BLaER1 treated with 17β-estradiol and CSF1 and Interleukin-3, amounts not matched to agents 10 nM and 100 nM (cell line): ENCODE results near the gene CCL22.
"Not testable (repeated sequence)": the region's sequence is repeated elsewhere in the genome, so short reads cannot be mapped to it uniquely, and the experiment has no call there.

Source experiments
- H3K27ac ChIP-seq, 11 experiments: shearing (Covaris generic); formaldehyde crosslinking; 2 replicates each; pipeline ENCODE4 v1.8.1; 2022
- H3K27me3 ChIP-seq, 11 experiments: shearing (Covaris generic); formaldehyde crosslinking; 2 replicates each; pipeline ENCODE4 v1.8.1; 2022
- H3K36me3 ChIP-seq, 11 experiments: shearing (Covaris generic); formaldehyde crosslinking; 2 replicates each; pipeline ENCODE4 v1.8.1; 2022
- H3K4me1 ChIP-seq, 10 experiments: shearing (Covaris generic); formaldehyde crosslinking; 2 replicates each; pipeline ENCODE4 v1.8.1; 2022
- H3K4me2 ChIP-seq, 11 experiments: shearing (Covaris generic); formaldehyde crosslinking; 2 replicates each; pipeline ENCODE4 v1.8.1; 2022
- H3K4me3 ChIP-seq, 10 experiments: shearing (Covaris generic); formaldehyde crosslinking; 2 replicates each; pipeline ENCODE4 v1.8.1; 2022
- H3K9ac ChIP-seq, 11 experiments: shearing (Covaris generic); formaldehyde crosslinking; 2 replicates each; pipeline ENCODE4 v1.8.1; 2022
- H3K9me3 ChIP-seq, 11 experiments: shearing (Covaris generic); formaldehyde crosslinking; replicated peaks in 1 of 11; 2 replicates each; pipeline ENCODE4 v1.8.1; 2022
- H4K20me1 ChIP-seq, 11 experiments: shearing (Covaris generic); formaldehyde crosslinking; 2 replicates each; pipeline ENCODE4 v1.8.1; 2022
- Cebpa-rat ChIP-seq, 11 experiments: shearing (Covaris generic); IDR thresholded peaks; 2 replicates each; pipeline ENCODE4 v1.8.1; 2022

The CCL22 gene

DNA sequence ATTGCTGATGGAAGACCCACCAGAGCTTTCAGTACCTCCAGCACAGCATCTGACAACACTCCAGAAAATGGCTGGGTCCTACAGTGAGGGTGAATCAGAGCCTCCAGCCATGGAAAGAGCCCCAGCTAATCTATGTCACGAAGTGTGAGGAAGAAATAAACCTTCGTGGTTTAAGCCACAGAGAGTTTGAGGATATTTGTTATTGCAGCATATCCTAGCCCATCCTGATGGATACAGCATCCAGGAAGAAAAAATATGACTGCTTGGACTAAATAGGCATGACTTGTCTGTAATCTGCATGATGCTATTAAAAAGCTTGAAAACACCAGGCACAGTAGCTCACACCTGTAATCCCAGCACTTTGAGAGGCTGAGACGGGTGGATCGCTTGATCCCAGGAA, 32.7 kb downstream of the CCL22 start:
- Histone ChIP-seq H3K27me3 (no peaks in the 10 kb centered on the region), H3K36me3 (no peaks in the 10 kb centered on the region), H3K27ac (no peak overlapping the region), H3K4me3 (no peak overlapping the region), H3K4me2 (peak overlapping the region in 1 of 11 experiments; percentile 1; a peak in 1 of 22 replicates), H3K4me1 (peaks cover 0 to 18% (median 12%) of the 10 kb centered on the region in 10 experiments; a peak in 16 of 20 replicates), H3K9ac (no peak overlapping the region), H4K20me1 (0 out of 22 replicates have a peak, but pooled peaks cover 0 to 1% (median 0%) of the 10 kb centered on the region in 11 experiments), H3K9me3 (peaks cover 9 to 17% (median 14%) of the 10 kb centered on the region in 11 experiments; a peak in 21 of 22 replicates)
- no peak for TF ChIP-seq Cebpa-rat (IDR thresholded peaks at IDR 0.05)

DNA sequence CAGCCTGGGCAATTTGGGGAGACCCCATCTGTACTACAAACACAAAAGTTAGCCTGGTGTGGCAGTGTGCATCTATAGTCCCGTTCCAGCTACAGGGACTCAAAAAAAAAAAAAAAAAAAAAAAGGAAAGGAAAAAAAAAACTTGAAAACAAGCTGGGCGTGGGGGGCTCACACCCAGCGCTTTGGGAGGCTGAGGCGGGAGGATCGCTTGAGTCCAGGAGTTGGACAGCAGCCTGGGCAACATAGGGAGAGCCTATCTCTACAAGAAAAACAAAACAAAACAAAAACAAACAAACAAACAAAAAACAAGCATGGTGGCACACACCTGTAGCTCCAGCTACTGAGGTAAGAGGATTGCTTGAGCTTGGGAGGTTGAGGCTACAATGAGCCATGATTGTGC, 33.1 kb downstream of the CCL22 start:
- Histone ChIP-seq H3K27ac (no peak overlapping the region), H3K9ac (no peak overlapping the region), H3K27me3 (no peaks in the 10 kb centered on the region), H4K20me1 (no peaks in the 10 kb centered on the region), H3K36me3 (no peaks in the 10 kb centered on the region), H3K4me1 (peaks cover 0 to 14% (median 8%) of the 10 kb centered on the region in 10 experiments; a peak in 16 of 20 replicates), H3K4me3 (no peak overlapping the region), H3K4me2 (no peak overlapping the region), H3K9me3 (peaks cover 9 to 17% (median 14%) of the 10 kb centered on the region in 11 experiments; a peak in 21 of 22 replicates)
- no peak for TF ChIP-seq Cebpa-rat (IDR thresholded peaks at IDR 0.05)

- no peak overlapping the region for H3K4me2 ChIP-seq
- TF ChIP-seq Cebpa-rat (IDR thresholded peaks at IDR 0.05), result no peak
- H4K20me1 ChIP-seq, result no peaks in the 10 kb centered on the region
- H3K36me3 ChIP-seq, result no peaks in the 10 kb centered on the region
- H3K4me3 ChIP-seq, result no peak overlapping the region
- H3K4me1 ChIP-seq, result peaks cover 0 to 5% (median 0%) of the 10 kb centered on the region in 10 experiments; a peak in 1 of 20 replicates
- no peak overlapping the region for H3K9ac ChIP-seq
- no peak overlapping the region for H3K27ac ChIP-seq
- H3K27me3 ChIP-seq, result no peaks in the 10 kb centered on the region
- H3K9me3 ChIP-seq, result peaks cover 9 to 17% (median 14%) of the 10 kb centered on the region in 11 experiments; a peak in 21 of 22 replicates
Observed at GRCh38 chr16:57392694-57393093, 34.1 kb downstream of the CCL22 start.

GRCh38 chr16:57394444-57394843, 35.9 kb downstream of the CCL22 start:
- Histone ChIP-seq H3K9ac (no peak overlapping the region), H3K27ac (no peak overlapping the region), H3K4me2 (no peak overlapping the region), H3K4me3 (no peak overlapping the region), H3K27me3 (no peaks in the 10 kb centered on the region), H3K9me3 (peaks cover 9 to 17% (median 14%) of the 10 kb centered on the region in 11 experiments; a peak in 21 of 22 replicates), H3K36me3 (no peaks in the 10 kb centered on the region), H4K20me1 (no peaks in the 10 kb centered on the region), H3K4me1 (no peaks in the 10 kb centered on the region)
- no peak for TF ChIP-seq Cebpa-rat (IDR thresholded peaks at IDR 0.05)

DNA sequence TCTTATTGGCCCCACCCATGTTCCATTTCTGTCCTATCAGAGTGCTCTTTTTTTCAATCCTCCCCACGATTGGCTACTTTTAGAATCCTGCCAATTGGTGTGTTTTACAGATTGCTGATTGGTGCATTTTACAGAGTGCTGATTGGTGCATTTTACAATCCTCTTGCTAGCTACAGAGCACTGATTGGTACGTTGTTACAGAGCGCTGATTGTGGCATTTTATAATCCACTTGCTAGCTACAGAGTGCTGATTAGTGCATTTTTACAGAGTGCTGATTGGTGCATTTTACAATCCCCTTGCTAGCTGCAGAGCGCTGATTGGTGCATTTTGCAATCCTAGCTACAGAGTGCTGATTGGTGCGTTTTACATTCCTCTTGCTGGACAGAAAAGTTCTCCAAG, 36.4 kb downstream of the CCL22 start:
- Histone ChIP-seq H3K9ac (no peak overlapping the region), H3K27ac (no peak overlapping the region), H3K27me3 (no peaks in the 10 kb centered on the region), H3K4me3 (no peak overlapping the region), H4K20me1 (no peaks in the 10 kb centered on the region), H3K4me2 (no peak overlapping the region), H3K36me3 (no peaks in the 10 kb centered on the region), H3K9me3 (peaks cover 9 to 17% (median 14%) of the 10 kb centered on the region in 11 experiments; a peak in 21 of 22 replicates), H3K4me1 (peaks cover 0 to 5% (median under 1%) of the 10 kb centered on the region in 10 experiments; a peak in 9 of 20 replicates)
- no peak for TF ChIP-seq Cebpa-rat (IDR thresholded peaks at IDR 0.05)

DNA sequence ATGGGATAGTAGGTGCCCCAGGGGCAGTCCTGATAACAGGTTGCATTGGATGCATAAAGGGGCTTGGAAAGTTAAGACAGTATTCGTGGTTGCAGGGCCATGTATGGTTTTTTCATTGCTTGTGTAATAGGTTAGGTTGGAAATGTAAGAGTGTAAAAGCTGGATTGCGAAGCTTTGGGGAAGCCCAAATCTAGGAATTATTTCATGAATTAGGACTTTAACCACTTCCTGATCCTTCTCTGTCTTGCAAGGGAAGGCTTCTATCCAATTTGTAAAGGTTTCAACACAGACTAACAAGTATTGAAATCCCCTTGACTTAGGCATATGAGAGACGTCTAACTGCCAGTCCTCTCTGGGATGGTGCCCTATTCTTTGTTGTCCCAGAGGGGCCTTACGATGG, 38.2 kb downstream of the CCL22 start:
- Histone ChIP-seq H3K4me2 (no peak overlapping the region), H3K27ac (no peak overlapping the region), H3K27me3 (no peaks in the 10 kb centered on the region), H3K36me3 (no peaks in the 10 kb centered on the region), H3K9me3 (peaks cover 9 to 17% (median 14%) of the 10 kb centered on the region in 11 experiments; a peak in 21 of 22 replicates), H4K20me1 (no peaks in the 10 kb centered on the region), H3K4me3 (no peak overlapping the region), H3K9ac (no peak overlapping the region), H3K4me1 (peaks cover 0 to 20% (median 8%) of the 10 kb centered on the region in 10 experiments; a peak in 13 of 20 replicates)
- TF ChIP-seq Cebpa-rat (IDR thresholded peaks at IDR 0.05), result no peak

DNA sequence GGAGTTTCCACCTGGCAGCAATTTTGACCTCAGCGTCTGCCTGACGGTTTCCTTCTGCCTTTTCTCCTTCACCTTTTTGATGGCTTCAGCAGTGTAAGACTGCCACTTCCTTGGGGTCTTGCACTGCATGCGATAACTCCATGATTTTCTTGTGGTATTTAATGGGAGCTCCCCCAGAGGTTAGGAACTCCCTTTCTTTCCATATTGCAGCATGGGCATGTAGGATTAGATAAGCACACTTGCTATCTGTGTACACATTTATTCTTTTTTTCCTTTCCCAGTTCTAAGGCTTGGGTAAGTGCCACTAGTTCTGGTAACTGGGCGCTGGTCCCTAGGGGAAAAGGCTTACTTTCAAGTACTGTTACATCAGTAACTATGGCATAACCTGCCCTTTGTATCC, 38.9 kb downstream of the CCL22 start:
- H4K20me1 ChIP-seq, H3K27me3 ChIP-seq, H3K9ac ChIP-seq, H3K27ac ChIP-seq, H3K4me3 ChIP-seq, H3K4me2 ChIP-seq, H3K36me3 ChIP-seq: not testable (repeated sequence)
- Histone ChIP-seq H3K9me3 (peaks cover 9 to 17% (median 14%) of the 10 kb centered on the region in 11 experiments; a peak in 21 of 22 replicates), H3K4me1 (peaks cover 0 to 24% (median 14%) of the 10 kb centered on the region in 10 experiments; a peak in 13 of 20 replicates)

GRCh38 chr16:57401943-57402640, 43.5 kb downstream of the CCL22 start:
- peak overlapping the region in 8 of 11 experiments; percentile 3 to 33 (median 20); a peak in 11 of 22 replicates for H3K4me2 ChIP-seq
- H3K4me1 ChIP-seq, result peaks cover 11 to 51% (median 21%) of the 10 kb centered on the region in 10 experiments
- no peak overlapping the region for H3K27ac ChIP-seq
- H3K9me3 ChIP-seq, result no peaks in the 10 kb centered on the region
- H3K36me3 ChIP-seq, result no peaks in the 10 kb centered on the region
- H3K4me3 ChIP-seq, result no peak overlapping the region
- no peaks in the 10 kb centered on the region for H3K27me3 ChIP-seq
- no peak for TF ChIP-seq Cebpa-rat (IDR thresholded peaks at IDR 0.05)
- no peaks in the 10 kb centered on the region for H4K20me1 ChIP-seq
- H3K9ac ChIP-seq, result no peak overlapping the region

GRCh38 chr16:57403965-57404817, 45.6 kb downstream of the CCL22 start, which contains the start of gene CCL17:
TSS of gene CCL17 (plus strand) at chr16:57404767. CDS start at chr16:57413933, 9,166 bp downstream.
- Histone ChIP-seq H3K27ac (no peak within 1 kb of the TSS), H3K9ac (no peak within 1 kb of the TSS), H4K20me1 (no peaks in the 10 kb centered on the region), H3K4me3 (no peak within 1 kb of the TSS), H3K9me3 (no peaks in the 10 kb centered on the region), H3K4me1 (peaks cover 22 to 65% (median 30%) of the 10 kb centered on the region in 10 experiments), H3K36me3 (no peaks in the 10 kb centered on the region), H3K27me3 (no peaks in the 10 kb centered on the region), H3K4me2 (peak within 1 kb of the TSS in 2 of 11 experiments; percentile 6 to 33; a peak in 3 of 22 replicates)
- no peak for TF ChIP-seq Cebpa-rat (IDR thresholded peaks at IDR 0.05)
